ENCODE measurements around the gene KCNN1.
"Not testable (repeated sequence)": the region's sequence is repeated elsewhere in the genome, so short reads cannot be mapped to it uniquely, and the experiment has no call there.

KCNN1 gene

DNA sequence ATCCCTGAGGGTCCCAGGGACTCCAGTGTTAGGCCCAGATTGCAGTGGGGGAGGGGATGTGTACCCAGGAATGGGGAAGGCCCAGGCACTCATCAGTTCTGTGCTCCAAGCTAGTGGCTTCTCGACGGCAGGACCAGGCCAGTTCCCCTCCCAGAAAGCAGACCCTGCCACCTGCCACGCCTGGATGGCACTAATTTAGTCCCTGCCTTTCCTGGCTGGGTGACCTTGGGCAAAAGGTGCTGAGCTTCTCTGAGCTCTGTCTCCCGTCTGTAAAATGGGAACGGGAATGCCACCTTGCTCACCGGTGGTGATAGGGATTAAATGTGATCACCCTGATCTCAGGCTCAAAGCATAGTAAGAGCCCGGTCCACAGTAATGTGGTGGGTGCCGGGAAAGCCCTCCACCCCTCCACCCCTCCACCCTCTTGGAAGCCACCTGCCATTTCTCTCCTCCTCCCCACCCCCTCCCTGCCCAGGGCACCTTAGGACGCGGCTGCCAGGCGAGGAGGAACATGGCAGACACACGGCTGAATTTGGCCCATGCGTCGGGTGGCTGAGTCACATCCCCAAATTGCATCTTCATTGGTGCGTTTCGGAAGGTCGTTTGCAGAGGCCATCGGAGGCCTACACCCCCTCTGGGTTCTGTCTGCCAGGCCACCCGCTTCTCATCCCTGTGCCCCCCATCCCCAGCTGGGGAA is 2.3 kb downstream of the KCNN1 start:
- DNase-seq = no peak

- DNase-seq = no peak
Measured at GRCh38 chr19:17972230-17972629, 5.3 kb downstream of the KCNN1 start.

GRCh38 chr19:17973759-17974158 is 6.9 kb downstream of the KCNN1 start:
- no peak for DNase-seq

GRCh38 chr19:17974551-17974950 is 7.6 kb downstream of the KCNN1 start:
- DNase-seq = no peak

DNA sequence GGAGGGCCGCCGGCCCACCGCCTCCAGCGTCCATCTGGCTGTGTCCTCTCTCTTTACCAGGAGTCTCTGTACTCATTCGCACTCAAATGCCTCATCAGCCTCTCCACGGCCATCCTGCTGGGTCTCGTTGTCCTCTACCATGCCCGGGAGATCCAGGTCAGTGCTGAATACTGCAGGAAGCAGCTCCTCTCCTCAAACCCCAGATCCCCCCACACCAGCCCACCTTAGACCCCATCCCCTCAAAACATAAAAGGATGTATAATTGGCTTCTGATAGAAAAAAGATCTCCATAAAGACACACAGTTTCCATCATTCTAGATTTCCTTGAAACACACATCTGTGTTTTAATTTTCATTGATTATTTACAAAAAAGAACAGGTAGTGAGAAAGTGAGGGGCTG is 8.1 kb downstream of the KCNN1 start:
- DNase-seq = no peak

GRCh38 chr19:17977021-17977420 is 10.1 kb downstream of the KCNN1 start:
- DNase-seq = peak; percentile 77 to 85 (median 83)

DNA sequence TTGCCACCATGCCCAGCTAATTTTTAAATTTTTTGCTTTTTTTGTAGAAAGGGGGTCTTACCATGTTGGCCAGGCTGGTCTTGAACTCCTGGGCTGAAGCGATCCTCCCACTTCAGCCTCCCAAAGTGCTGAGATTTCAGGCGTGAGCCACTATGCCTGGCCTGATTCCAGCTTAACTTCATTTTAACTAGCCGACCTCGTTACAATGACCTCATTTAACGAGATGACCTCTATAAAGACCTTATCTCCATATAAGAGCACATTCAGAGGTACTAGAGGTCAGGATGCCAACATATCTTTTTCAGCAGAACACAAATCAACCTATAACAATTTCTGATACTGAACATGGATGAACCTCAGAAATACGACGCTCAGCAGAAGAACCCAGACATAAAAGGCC is 10.6 kb downstream of the KCNN1 start:
- DNase-seq = no peak

GRCh38 chr19:17981611-17982010 is 14.7 kb downstream of the KCNN1 start:
- no peak for DNase-seq

DNA sequence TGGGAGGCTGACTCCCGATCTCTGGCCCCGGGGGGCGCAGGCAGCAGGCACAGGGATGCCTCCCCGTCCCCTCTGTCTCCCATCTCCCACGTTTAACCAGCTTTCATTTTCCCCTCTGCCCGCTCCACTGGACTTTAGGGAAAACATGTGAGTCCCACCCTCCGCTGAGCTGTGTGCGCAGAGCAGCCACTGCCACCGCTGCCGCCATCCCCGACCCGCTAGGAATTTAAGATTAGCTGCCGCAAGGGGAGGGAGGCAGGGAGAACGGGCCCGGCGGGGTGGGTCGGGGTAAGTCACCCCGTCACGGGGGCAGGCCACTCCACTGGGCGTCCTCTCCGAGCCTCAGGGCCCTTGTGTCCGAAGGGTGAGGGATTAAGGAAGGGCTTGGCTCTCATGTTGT is 15.5 kb downstream of the KCNN1 start:
- DNase-seq = no peak

DNA sequence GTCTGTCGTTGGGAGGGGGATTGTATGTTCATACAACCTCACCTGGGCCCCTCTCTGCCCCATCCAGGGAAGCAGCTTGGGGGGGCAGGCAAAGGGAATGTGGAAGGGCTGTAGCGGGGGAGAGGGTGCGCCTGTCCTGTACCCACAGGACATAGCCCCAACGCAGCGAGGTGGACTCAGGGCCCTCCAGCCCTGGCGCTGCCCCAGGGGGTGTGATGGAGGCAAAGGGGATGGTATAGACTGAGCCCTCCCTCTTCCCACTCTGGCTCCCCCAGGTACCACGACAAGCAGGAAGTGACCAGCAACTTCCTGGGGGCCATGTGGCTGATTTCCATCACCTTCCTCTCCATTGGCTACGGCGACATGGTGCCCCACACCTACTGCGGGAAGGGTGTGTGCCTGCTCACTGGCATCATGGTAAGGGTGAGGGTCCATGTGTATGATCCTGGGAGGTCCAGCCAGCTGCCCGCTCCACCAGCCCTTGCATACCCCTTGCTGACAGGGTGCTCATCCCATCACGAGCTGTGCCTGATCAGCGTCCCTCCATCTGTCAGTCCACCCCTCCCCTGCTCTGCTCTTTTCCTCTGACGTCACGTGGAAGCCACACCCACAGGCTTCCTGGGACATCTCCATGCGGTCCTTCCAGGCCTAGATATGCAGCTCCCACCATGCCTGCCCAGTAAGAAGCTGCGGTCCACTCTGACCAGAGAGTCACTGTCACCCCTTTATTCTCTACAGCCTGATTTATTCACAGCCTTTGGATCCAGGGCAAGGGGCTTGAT is 18.3 kb downstream of the KCNN1 start:
- no peak for DNase-seq

DNA sequence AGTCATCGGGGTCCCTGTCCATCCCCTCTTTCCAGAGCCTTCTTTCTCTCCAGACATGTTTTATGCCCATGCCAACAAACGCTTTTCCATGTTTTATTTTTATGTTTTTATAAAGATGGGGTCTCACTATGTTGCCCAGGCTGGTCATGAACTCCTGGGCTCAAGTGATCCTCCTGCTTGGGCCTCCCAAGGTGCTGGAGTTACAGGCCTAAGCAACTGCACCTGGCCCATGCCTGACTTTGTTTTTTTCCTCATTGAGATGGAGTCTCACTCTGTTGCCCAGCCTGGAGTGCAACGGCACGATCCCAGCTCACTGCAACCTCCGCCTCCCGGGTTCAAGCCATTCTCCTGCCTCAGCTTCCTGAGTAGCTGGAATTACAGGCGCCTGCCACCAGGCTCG is 19.7 kb downstream of the KCNN1 start:
- not testable (repeated sequence) for DNase-seq

- DNase-seq = no peak
Measured at GRCh38 chr19:17988161-17988560, 21.3 kb downstream of the KCNN1 start.

DNA sequence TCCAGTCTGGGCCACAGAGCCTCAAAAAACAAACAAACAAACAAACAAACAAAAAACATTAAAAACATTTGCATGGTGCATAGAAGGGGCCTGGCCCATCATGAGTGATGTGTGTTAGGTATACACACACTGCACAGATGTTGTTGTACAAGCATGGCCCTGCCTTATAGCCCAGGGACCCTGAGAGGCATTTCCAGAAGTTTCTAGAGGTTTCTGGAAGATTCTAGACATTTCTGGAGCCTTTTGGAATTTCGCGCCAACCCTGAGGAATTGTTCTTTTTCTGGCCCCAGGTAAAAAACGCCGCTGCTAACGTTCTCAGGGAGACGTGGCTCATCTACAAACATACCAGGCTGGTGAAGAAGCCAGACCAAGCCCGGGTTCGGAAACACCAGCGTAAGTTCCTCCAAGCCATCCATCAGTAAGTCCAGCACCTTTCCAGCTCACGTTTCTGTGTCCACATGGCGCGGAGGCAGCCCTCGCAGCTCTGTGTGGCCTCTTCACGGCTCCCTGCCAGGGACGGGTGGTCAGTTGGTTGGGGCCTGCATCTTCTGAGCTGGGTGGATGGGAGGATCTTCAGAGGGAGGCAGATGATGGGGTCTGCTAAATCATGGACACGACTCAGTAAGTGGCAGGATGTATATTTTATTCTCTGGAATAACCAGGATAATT is 22.7 kb downstream of the KCNN1 start:
- no peak for DNase-seq

- DNase-seq = no peak
Measured at GRCh38 chr19:17993076-17993813, 26.3 kb downstream of the KCNN1 start.

GRCh38 chr19:17996826-17997316 is 30.0 kb downstream of the KCNN1 start:
- DNase-seq = peak; percentile 88 to 92 (median 92)

- DNase-seq = peak; percentile 40 to 50 (median 41)
Measured at GRCh38 chr19:17997969-17998826, 31.3 kb downstream of the KCNN1 start.

DNA sequence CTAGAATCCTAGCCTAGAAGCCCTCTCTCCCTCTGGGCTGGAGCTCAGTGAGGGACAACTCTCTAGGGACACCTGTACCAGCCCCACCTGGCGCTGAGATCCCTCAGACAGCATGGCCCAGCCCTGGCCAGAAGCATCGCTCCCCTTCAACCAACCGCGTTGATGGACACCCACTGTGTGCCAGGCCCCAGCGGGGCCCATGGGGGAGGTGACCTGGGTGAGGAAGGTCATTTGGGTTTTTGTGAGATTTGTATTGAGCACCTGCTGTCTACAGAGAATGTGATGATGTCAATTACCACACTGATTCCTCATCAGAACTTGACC is 31.9 kb downstream of the KCNN1 start:
- DNase-seq = no peak

DNA sequence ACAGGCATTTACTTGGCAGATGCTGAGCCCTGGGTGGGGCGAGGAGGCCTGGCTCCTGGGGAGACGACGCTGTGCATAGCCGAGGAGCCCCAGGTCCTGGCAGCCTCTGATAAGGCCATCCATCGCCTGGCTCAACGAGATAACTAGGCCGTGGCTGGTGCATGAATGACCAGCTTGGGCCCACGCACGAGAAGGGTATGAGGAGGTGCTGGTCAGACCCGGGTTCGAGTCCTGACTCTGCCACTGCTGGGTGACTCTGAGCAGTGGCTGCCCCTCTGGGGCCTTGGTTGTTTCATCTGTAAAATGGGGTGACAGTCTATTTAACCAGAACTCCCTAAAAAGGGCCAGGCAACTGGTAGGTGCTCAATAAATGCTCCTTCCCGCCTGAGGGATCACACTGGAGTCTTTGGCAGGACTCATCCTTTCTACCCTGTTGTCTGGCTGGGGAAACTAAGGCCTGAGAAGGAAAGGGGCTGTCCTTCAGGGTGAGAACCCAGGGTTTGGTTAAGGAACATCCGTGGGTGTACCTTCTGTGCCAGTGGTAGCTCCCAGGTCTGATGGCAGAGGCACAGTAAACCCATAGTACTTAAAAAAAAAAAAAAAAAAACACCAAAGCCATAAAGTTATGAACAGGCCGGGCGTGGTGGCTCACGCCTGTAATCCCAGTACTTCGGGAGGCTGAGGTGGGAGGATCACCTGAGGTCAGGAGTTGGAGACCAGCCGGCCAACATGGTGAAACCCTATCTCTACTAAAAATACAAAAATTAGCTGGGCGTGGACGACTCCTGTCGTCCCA is 33.0 kb downstream of the KCNN1 start:
- no peak for DNase-seq

- peak; percentile 90 to 95 (median 94) for DNase-seq
Measured at GRCh38 chr19:18000480-18000914, 33.6 kb downstream of the KCNN1 start.

- peak; percentile 97 to 98 (median 98) for DNase-seq
Measured at GRCh38 chr19:18000915-18001776, 34.2 kb downstream of the KCNN1 start.
